K562 (cell line): Measurements from ENCODE around the gene WNK2.

Experiments
- BRCA1 ChIP-seq, 2 experiments: fragments of 450-650 bp in 1 of 2; sonication (generic) in 1 of 2; formaldehyde crosslinking in 1 of 2; IDR thresholded peaks; 2 replicates each; pipeline versions ENCODE4 v1.5.0 to v1.6.1; 2017 to 2020; ENCODE audit warnings: mild to moderate bottlenecking in 1 of 2, missing genetic modification reagents in 1 of 2
- CTCF ChIP-seq, 3 experiments: IDR thresholded peaks in 2 of 3; conservative IDR thresholded peaks in 1 of 3; 2 replicates each; pipeline ENCODE4 v1.5.1; 2011 to 2012; ENCODE audit warnings: low read length in 3 of 3, mild to moderate bottlenecking in 3 of 3, control low read depth in 2 of 3, improper control_type of control experiment in 1 of 3, inconsistent platforms in 1 of 3, low read depth in 1 of 3, mixed read lengths in 1 of 3, moderate library complexity in 1 of 3; ENCODE audit not compliant: insufficient read depth in 2 of 3
- DNMT1 ChIP-seq: fragments of 450-650 bp; IDR thresholded peaks from 2 replicates; pipeline ENCODE4 v1.6.1; 2016; ENCODE audit warnings: antibody characterized with exemption, mild to moderate bottlenecking
- ZZZ3 ChIP-seq: fragments of 450-650 bp; IDR thresholded peaks from 2 replicates; pipeline ENCODE4 v1.6.1; 2016; ENCODE audit warnings: antibody characterized with exemption, mild to moderate bottlenecking, moderate library complexity

DNA sequence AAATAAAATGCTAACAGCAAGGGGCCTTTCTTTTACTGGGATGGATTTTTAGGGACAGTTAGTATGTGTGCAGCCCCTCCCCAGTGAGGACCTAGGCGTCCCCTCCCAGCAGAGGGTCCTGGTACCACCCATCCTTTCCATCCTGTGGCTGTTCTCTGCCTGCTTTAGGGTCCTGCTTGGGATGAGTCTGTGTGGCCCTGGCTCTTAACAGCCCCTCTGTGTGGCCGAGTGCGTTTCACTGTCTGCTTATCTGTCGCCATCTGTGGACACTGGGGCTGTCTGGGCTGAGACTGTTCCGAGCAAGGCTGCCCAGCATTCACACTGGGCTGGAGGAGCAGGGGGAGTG is 17.0 kb downstream of the WNK2 start:
- TF ChIP-seq ZZZ3 (no peak), BRCA1 (IDR thresholded peaks at IDR 0.05) (no peak), BRCA1 (CRISPR knock-in tag; IDR thresholded peaks at IDR 0.05) (no peak), CTCF (IDR thresholded peaks at IDR 0.05 in 2 of 3, conservative IDR thresholded peaks at IDR 0.05 in 1 of 3; ENCODE audit: insufficient read depth in 2 of 3, low read depth in 1 of 3, low read length in 3 of 3) (no peak), DNMT1 (no peak)
